AG09319 (cell line): Measurements from ENCODE around the gene PPP2R2D.
"Not testable (repeated sequence)": the region's sequence is repeated elsewhere in the genome, so short reads cannot be mapped to it uniquely, and the experiment has no call there.

Experiments
- DNase-seq: peaks from one replicate; pipeline ENCODE4 v3.0.0-alpha.2; 2010; ENCODE audit warnings: low read depth; ENCODE audit errors: extremely low read depth
- CTCF ChIP-seq: IDR thresholded peaks from 2 replicates; pipeline ENCODE4 v1.5.1; 2011; ENCODE audit warnings: low read depth, mild to moderate bottlenecking, inconsistent platforms, low read length, moderate library complexity

The PPP2R2D gene

DNA sequence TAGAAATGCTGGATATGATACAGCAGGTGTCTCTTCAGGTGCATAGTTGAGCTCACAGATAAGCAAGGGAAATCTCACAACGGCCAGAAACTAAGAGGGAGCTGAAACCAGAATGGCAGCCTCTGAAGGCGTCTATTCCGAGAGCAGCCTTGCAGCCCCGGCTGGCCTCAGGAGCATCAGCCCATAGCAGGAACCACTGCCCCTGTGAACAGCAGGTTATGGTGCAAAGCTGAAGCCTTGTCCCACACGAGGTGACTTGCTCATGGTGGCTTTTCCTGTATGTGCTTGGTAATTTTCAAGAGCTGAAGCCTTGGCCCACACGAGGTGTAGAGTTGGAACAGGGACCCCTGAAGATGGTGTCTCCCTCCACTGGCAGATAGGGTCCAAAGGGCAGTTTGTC lies 47.7 kb downstream of the PPP2R2D start:
- no peak for DNase-seq
- TF ChIP-seq CTCF, result no peak

DNA sequence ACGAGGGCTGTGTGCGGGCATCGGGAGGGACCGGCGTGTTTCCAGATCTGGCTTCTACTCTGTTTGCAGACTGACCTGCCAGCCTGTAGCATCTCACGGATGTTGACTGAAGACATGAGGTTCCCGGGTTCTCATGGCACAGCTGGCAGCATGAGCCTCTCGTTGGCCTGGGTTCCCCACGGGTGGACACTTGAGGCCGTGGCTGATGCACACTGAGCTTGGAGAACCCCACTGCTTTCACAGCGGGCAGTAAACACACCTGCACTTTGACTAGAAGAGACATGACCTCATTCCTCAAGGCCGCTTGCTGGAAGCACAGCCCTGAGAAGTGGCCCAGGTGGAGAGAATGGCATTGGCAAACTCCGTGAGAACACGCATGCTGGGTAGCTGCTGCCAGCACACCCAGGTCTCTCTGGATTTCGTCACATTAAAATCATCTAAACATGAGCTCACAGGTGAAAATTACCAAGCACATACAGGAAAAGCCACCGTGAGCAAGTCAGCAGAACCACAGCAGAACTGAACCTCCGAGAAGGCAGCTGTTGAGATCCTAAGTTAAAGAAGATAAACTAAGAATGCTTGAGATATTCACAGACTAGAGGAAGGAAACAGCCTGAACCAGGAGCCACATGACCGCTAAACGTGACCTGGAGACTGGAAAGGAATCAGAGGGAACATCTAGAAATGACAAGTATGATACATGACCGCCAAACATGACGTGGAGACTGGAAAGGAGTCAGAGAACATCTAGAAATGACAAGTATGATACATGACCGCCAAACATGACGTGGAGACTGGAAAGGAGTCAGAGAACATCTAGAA lies 48.4 kb downstream of the PPP2R2D start:
- no peak for TF ChIP-seq CTCF
- no peak for DNase-seq

DNA sequence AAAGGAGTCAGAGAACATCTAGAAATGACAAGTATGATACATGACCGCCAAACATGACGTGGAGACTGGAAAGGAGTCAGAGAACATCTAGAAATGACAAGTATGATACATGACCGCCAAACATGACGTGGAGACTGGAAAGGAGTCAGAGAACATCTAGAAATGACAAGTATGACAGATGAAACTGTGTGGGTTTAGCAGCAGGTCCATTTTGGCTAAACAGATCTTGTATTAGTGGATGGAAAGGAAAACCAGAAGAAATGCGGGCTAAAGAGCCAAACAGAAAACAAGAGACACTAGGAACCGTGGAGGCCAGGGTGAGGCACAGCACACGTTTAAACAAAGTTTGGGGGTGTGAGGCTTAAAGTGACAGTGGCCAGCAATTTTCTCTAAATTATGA lies 49.1 kb downstream of the PPP2R2D start:
- DNase-seq, result not testable (repeated sequence)

DNA sequence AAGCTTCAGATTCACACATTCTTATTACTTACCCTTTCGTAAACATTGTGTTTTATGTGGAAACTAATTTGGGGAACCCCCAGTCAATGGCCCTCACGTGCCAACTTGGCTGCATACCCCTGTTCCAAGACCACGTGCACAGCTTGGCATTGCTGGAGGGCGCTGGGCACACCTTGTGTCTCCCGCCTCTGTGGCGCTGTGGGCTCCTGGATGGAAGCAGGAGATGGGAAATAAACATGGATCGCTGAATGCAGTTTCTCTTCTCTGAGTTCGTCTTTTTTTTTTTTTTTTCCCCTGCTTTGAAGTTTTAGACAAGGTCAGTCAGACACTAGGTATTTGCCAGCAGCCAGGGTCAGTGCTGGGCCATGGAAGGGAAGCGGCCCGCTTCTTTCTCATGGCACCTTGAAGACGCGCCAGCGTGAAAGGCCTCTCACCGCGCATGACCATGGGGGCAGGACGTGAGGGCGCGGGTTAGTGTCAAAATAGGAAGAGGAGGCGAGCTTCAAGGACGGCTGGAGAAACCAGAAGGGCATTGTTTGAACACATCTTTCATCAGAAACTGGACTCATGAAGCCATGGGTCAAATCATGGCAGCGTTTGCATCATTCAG lies 53.7 kb downstream of the PPP2R2D start:
- no peak for DNase-seq
- no peak for TF ChIP-seq CTCF

- TF ChIP-seq CTCF, result no peak
- no peak for DNase-seq
These were observed 55.0 kb downstream of the PPP2R2D start for GRCh38 chr10:131955591-131956340.

DNA sequence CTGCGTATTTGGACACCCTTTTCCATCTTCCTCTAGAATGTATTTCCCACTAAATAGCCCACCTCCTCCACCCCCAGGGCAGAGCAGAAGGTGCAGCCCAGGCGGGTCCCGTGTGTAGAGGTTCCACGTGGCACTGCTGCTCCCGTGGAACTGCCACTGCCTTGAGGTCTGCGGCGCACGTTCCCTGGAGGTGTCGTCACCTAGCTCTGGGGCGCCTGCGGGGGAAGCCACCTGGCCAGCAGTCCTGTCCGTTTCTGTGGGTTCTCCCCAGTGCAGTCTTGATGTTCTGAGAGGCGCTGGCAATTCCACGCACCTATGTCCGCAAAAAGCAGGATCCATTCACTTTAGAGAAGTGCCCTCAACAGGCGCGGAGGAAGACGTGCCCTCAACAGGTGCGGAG lies 59.0 kb downstream of the PPP2R2D start:
- no peak for DNase-seq
- TF ChIP-seq CTCF, result no peak

GRCh38 chr10:131960631-131961046 lies 59.8 kb downstream of the PPP2R2D start:
- no peak for TF ChIP-seq CTCF
- DNase-seq, result no peak
